Measurements from ENCODE around the gene ABCB9. TPM values are rescaled to one million over a fixed set of nuclear protein-coding genes. Genes with fewer than 3 reads are reported as not detected.
A peak's percentile ranks its signal among the peaks of the same experiment; 100 is the strongest.

The ABCB9 gene
- total and polyA plus RNA-seq, 8 donors, result 4.5 to 11.8 (median 8.3) TPM

DNA sequence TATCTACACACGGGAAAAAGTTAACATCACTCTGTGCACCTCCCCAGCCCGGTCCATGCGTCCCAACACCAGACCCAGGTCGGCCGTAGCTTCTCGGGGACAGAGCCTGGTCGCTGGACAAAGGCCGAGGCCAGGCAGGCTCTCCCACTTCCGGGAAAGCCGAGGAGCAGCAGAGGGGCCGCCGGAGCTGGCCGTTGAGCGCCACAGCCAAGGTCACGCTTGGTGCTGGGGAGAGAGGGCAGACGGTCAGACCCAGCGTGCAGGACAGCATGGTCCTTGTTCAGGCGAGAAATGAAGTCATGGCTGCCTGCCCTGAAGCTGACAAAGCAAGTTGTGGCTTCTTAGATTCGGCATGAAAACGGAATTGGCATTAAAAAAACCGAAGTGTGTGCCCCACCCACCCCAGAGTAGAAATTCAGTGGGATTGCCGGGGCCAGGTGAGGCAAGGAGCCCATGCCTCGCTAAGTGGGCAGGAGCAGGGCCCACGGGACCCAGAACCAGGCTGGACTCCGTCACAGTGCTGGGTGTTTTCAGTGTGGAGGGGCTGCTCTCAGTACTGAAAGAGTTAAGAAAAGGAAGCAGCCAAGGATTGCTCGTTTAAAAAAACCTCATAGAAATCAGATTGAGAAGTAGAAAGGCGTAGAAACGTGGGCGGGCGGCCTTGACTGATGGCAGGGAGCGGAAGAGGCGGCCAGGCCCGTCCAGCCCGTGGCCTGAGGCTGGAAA, 18.5 kb upstream of the ABCB9 start:
- intact Hi-C loops (cut with DNase I), result loop anchor here in 1 of 2 donors (5.0 kb wide), 1 partner anchor 253 kb away; no protein-coding TSS in a partner anchor
- no peaks in the 10 kb centered on the region for H3K27me3 ChIP-seq
- peak in 2 of 4 donors; percentile 57 to 82 for DNase-seq
- peak overlapping the region; percentile 70 to 73 for H3K27ac ChIP-seq
- no peak for ATAC-seq
- peaks cover 39 to 51% of the 10 kb centered on the region in 2 donors for H3K4me1 ChIP-seq
- H3K4me3 ChIP-seq, result peak overlapping the region in 1 of 2 donors; percentile 4
- no peak for TF ChIP-seq CTCF (IDR thresholded peaks at IDR 0.05)
- H3K36me3 ChIP-seq, result peaks cover 0 to 70% of the 10 kb centered on the region in 2 donors
- H3K9me3 ChIP-seq, result no peaks in the 10 kb centered on the region

- H3K4me1 ChIP-seq, result peaks cover 46 to 59% of the 10 kb centered on the region in 2 donors
- TF ChIP-seq CTCF (IDR thresholded peaks at IDR 0.05), result no peak
- ATAC-seq (no peak), DNase-seq (peak in 1 of 4 donors; percentile 70)
- H3K27ac ChIP-seq, result peak overlapping the region; percentile 70 to 73
- no peaks in the 10 kb centered on the region for H3K9me3 ChIP-seq
- intact Hi-C loops (cut with DNase I), result loop anchor here in 1 of 2 donors (5.0 kb wide), 1 partner anchor 253 kb away; no protein-coding TSS in a partner anchor
- peak overlapping the region in 1 of 2 donors; percentile 4 for H3K4me3 ChIP-seq
- H3K27me3 ChIP-seq, result no peaks in the 10 kb centered on the region
- peaks cover 0 to 64% of the 10 kb centered on the region in 2 donors for H3K36me3 ChIP-seq
Observed at GRCh38 chr12:122983789-122984515, 17.7 kb upstream of the ABCB9 start.

GRCh38 chr12:122982963-122983788, 16.9 kb upstream of the ABCB9 start:
- H3K27ac ChIP-seq, result peak overlapping the region; percentile 37 to 70
- H3K4me3 ChIP-seq, result no peak overlapping the region
- no peaks in the 10 kb centered on the region for H3K9me3 ChIP-seq
- intact Hi-C loops (cut with DNase I), result loop anchor here in 1 of 2 donors (5.0 kb wide), 1 partner anchor 254 kb away; no protein-coding TSS in a partner anchor
- no peaks in the 10 kb centered on the region for H3K27me3 ChIP-seq
- DNase-seq (peak in 1 of 4 donors; percentile 40), ATAC-seq (no peak)
- H3K36me3 ChIP-seq, result peaks cover 0 to 62% of the 10 kb centered on the region in 2 donors
- TF ChIP-seq CTCF (IDR thresholded peaks at IDR 0.05), result no peak
- peaks cover 46 to 65% of the 10 kb centered on the region in 2 donors for H3K4me1 ChIP-seq

DNA sequence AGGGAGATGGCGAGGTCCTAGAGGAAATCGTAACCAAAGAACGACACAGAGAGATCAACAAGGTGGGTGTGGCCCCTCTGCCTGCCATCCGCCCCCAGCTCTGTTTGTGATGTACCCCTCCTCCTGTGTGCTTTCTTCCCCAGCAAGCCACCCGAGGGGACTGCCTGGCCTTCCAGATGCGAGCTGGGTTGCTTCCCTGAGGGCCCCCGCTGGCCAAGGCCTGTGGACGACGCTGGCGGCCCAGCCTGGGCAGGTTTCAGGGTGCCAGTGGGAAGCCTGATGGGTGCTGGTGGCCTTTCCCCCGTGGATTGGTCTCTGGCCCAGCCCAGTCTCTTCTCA, 16.2 kb upstream of the ABCB9 start:
- peak overlapping the region in 1 of 2 donors; percentile 91 for H3K27ac ChIP-seq
- peaks cover 46 to 67% of the 10 kb centered on the region in 2 donors for H3K4me1 ChIP-seq

More for the DNA sequence above, 16.2 kb upstream of the ABCB9 start:
- DNase-seq (peak in 1 of 4 donors; percentile 61), ATAC-seq (no peak)
- intact Hi-C loops (cut with DNase I), result loop anchor here in 1 of 2 donors (5.0 kb wide), 1 partner anchor 255 kb away; no protein-coding TSS in a partner anchor
- Histone ChIP-seq H3K4me3 (no peak overlapping the region), H3K9me3 (no peaks in the 10 kb centered on the region), H3K36me3 (peaks cover 0 to 59% of the 10 kb centered on the region in 2 donors), H3K27me3 (no peaks in the 10 kb centered on the region)
- no peak for TF ChIP-seq CTCF (IDR thresholded peaks at IDR 0.05)

Measured in left lung (tissue), 10 donors.